ENCODE measurements around the gene UTF1.

DNA sequence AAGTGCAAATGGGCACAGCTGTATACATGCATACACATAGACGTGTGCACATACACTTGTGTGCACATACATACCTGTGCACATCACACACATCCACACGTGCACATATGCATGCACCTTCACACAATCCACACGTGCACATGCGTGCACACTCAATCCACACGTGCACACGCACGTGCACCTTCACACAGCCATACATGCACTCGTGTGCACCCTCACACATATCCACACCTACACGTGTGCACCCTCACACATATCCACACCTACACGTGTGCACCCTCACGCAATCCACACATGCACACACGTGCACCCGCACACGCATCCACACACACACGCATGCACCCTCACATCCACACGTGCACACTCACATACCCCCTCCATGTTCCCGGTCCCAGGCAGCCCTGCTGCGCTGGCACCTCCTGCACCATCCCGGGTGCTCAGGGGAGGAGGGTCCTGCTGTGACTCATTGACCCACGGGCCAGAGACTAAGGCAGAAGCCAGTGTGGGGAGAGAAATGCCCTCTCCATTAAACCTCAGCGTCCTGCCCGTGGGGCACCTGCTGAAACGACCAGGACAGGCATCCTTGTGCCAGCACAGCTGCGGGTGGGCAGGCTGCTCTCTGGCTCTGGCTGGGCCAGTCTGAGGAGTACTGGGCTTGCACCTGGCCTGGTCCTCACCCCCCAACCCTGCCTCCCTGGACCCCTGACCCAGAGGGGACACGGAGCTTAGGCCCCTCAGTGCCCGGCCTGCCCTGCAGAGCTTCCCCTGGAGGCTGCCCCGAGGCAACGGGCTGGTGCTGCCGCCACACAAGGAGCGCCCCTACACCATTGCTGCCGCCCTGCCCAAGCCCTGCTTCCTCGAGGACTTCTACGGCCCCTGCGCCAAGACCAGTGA, 17.8 kb upstream of the UTF1 start:
- TF ChIP-seq EZH2 (IDR thresholded peaks at IDR 0.05; ENCODE audit: low read depth, unreplicated experiment), result no peak
- TF ChIP-seq, protein P1, sequence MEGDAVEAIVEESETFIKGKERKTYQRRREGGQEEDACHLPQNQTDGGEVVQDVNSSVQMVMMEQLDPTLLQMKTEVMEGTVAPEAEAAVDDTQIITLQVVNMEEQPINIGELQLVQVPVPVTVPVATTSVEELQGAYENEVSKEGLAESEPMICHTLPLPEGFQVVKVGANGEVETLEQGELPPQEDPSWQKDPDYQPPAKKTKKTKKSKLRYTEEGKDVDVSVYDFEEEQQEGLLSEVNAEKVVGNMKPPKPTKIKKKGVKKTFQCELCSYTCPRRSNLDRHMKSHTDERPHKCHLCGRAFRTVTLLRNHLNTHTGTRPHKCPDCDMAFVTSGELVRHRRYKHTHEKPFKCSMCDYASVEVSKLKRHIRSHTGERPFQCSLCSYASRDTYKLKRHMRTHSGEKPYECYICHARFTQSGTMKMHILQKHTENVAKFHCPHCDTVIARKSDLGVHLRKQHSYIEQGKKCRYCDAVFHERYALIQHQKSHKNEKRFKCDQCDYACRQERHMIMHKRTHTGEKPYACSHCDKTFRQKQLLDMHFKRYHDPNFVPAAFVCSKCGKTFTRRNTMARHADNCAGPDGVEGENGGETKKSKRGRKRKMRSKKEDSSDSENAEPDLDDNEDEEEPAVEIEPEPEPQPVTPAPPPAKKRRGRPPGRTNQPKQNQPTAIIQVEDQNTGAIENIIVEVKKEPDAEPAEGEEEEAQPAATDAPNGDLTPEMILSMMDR (conservative IDR thresholded peaks at IDR 0.05; ENCODE audit: low read depth in 2 of 2), result no peak
- TF ChIP-seq, protein P2, sequence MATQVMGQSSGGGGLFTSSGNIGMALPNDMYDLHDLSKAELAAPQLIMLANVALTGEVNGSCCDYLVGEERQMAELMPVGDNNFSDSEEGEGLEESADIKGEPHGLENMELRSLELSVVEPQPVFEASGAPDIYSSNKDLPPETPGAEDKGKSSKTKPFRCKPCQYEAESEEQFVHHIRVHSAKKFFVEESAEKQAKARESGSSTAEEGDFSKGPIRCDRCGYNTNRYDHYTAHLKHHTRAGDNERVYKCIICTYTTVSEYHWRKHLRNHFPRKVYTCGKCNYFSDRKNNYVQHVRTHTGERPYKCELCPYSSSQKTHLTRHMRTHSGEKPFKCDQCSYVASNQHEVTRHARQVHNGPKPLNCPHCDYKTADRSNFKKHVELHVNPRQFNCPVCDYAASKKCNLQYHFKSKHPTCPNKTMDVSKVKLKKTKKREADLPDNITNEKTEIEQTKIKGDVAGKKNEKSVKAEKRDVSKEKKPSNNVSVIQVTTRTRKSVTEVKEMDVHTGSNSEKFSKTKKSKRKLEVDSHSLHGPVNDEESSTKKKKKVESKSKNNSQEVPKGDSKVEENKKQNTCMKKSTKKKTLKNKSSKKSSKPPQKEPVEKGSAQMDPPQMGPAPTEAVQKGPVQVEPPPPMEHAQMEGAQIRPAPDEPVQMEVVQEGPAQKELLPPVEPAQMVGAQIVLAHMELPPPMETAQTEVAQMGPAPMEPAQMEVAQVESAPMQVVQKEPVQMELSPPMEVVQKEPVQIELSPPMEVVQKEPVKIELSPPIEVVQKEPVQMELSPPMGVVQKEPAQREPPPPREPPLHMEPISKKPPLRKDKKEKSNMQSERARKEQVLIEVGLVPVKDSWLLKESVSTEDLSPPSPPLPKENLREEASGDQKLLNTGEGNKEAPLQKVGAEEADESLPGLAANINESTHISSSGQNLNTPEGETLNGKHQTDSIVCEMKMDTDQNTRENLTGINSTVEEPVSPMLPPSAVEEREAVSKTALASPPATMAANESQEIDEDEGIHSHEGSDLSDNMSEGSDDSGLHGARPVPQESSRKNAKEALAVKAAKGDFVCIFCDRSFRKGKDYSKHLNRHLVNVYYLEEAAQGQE (IDR thresholded peaks at IDR 0.05; ENCODE audit: unreplicated experiment), result no peak

Measured in GM23338 (cell line).